ENCODE results near the gene POC1A.

The POC1A gene

GRCh38 chr3:52104684-52105640 is 49.3 kb downstream of the POC1A start:
- no peak for DNase-seq (ENCODE audit: low spot score)

- no peak for DNase-seq (ENCODE audit: low spot score)
Measured at GRCh38 chr3:52102934-52103333, 51.3 kb downstream of the POC1A start.

- DNase-seq (ENCODE audit: low spot score), result no peak
Measured at GRCh38 chr3:52099001-52099401, 55.2 kb downstream of the POC1A start.

GRCh38 chr3:52097851-52098507 is 56.2 kb downstream of the POC1A start:
- no peak for DNase-seq (ENCODE audit: low spot score)

GRCh38 chr3:52095990-52096775 is 58.0 kb downstream of the POC1A start:
- no peak for DNase-seq (ENCODE audit: low spot score)

- no peak for DNase-seq (ENCODE audit: low spot score)
Measured at GRCh38 chr3:52094571-52095485, 59.4 kb downstream of the POC1A start.

GRCh38 chr3:52093756-52094545 is 60.3 kb downstream of the POC1A start:
- no peak for DNase-seq (ENCODE audit: low spot score)

- DNase-seq (ENCODE audit: low spot score), result no peak
Measured at GRCh38 chr3:52092891-52093290, 61.3 kb downstream of the POC1A start.

- DNase-seq (ENCODE audit: low spot score), result no peak
Measured at GRCh38 chr3:52092271-52092660, 62.0 kb downstream of the POC1A start.

- no peak for DNase-seq (ENCODE audit: low spot score)
Measured at GRCh38 chr3:52091586-52092270, 62.5 kb downstream of the POC1A start.

GRCh38 chr3:52090933-52091468 is 63.2 kb downstream of the POC1A start:
- DNase-seq (ENCODE audit: low spot score), result no peak

- no peak for DNase-seq (ENCODE audit: low spot score)
Measured at GRCh38 chr3:52090131-52090932, 63.9 kb downstream of the POC1A start.

GRCh38 chr3:52089691-52090090 is 64.5 kb downstream of the POC1A start:
- DNase-seq (ENCODE audit: low spot score), result no peak

GRCh38 chr3:52088445-52089367 is 65.5 kb downstream of the POC1A start:
- no peak for DNase-seq (ENCODE audit: low spot score)

GRCh38 chr3:52087731-52088130 is 66.5 kb downstream of the POC1A start:
- DNase-seq (ENCODE audit: low spot score), result no peak

- no peak for DNase-seq (ENCODE audit: low spot score)
Measured at GRCh38 chr3:52086976-52087663, 67.1 kb downstream of the POC1A start.

- no peak for DNase-seq (ENCODE audit: low spot score)
Measured at GRCh38 chr3:52086461-52086860, 67.8 kb downstream of the POC1A start.
